Inflammatory macrophage (primary cell): ENCODE results near the gene GOLGA7B.

Experiments
- DNase-seq, 2 donors: peaks; one replicate each; pipeline ENCODE4 v3.0.0-alpha.2; 2020 to 2022

The GOLGA7B gene

DNA sequence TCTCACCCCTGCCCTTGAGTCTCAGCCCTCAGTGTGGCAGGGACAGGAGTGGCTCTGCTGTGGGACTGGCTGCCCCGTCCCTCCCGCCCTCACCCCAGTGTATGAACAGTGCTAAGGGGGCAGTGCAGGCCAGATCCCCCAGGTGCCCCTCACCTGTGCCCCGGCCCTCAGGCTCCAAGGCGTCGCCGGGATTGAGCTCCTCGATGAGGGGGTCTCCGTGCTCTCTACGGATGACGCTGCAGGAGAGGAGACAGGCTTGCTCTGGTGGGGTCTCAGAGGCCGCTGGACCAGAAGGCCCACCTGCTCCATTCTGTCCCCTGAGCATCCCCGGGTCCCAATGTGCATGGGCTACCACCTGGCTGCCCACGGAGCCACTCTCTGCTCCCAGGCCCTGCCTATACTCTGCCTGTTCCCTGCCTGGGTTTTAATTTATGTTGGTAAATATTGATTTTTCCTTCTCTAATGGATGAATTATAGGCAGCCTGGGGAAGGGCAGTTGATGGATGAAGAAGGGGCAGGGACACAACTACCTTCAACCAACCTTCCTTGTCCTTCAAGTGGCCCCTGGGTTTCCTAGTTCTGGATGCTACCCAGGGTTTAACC is 47.2 kb downstream of the GOLGA7B start:
- DNase-seq, result no peak

DNA sequence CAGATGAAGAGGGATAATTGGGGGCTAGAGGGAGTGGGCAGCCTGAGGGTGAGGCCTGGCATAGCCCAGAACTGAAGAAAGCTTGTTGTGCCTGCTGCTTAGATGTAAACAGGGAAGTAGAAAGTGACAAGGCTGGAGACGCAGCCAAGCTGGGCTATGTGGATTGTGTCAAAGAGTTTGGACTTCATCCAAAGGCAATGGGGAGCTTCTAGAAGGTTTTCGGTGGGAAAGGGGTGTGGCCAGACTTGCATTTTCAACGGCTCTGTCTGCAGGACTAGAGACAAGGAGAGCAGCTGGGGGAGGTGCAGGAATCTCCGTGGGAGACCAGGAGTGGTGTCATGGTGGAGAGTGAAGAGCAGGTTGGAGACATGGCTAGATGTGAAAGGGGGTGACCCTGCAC is 48.8 kb downstream of the GOLGA7B start:
- DNase-seq, result peak in 1 of 2 donors; percentile 5

DNA sequence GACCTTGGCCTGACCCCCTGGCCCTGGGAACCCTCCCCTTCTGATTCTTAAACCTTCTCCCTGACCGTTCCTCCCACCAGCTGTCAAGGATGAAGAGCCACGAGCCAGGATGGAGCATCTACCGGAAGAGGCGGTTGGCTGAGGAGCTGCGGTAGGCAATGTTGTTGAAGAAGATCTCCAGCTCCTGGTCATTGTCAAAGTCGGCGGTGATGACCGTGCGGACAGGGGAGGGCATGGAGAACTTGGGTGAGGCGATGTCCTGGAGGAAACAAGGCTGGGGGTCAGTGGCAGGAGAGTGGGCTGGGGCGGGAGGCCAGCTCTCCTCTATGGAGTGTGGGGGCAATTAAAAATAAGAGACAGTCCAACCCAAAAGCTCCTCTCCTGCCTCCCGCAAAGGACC is 51.7 kb downstream of the GOLGA7B start:
- DNase-seq, result no peak

DNA sequence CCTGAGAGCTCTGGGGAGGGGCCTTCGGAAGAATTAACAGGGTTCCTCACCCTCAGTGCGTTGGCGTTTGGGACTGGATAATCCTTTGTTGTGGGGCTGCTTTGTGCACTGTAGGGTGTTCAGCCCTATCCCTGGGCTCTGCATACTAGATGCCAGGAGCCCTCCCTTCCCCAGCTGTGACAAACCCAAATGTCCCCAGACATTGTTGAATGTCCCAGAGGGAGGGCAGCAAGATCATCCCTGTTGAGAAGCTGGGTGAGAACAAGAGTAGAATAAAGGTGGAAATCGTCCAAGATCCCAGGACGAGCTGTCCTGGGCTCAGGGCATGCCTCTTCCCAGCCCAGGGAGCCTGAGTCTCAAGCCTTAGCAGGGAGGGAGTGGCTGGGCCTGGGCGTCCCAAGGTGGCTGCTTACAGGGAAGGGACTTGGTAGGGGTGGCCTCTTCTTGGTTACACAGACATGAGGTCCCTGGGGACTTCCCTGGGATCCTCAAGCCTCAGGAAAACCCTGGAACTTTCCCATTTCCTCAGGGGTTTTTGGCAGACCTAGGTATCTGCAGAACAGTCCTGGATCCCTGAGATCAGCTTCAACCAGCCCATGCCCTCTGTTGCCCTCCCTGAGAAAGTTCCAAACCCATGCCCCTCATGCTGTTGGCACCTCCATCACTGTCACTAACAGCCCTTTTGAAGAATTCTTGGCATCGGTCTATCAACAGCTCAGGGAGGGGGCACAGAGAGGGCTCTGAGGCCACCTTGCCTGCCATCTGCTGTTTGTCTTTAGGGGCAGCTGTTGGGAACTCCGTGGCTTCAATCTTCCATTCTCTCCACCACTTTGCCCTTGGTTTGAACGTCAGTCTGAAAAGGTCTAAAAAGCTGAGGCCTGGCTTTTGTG is 53.7 kb downstream of the GOLGA7B start:
- DNase-seq, result no peak

DNA sequence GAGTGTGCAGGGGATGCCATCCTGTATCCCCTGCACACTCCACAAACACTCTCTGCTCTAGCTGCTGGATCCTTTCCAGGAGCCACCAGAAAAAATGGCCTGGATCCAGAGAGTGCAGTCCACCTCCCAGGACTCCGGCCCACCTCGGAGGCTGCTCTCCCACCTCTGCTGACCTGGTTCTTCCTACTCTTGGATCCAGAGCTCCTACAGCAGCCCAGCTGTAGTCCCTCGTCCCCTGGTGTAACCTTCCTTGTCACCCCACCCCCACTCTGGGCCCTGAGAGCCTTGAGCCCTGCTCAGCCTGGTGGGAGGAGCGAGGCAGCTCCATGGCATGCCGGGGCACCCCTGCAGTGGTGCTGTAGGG is 54.4 kb downstream of the GOLGA7B start:
- DNase-seq, result no peak

DNA sequence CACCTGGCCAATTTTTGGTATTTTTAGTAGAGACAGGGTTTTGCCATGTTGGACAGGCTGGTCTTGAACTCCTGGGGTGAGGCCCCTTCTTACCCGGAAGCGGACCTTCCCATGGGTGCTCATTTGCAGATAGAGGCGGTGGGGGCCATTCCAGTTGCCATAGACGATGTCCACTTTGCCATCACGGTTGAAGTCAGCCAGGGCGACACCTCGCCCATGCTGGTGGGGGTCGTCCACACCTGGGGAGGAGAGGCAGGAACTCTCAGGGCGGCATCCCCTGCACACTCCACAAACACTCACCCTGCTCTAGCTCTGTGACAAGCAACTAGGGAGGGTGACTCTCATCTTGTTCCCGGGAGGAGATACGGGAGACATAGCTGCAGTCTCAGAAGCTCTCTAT is 54.9 kb downstream of the GOLGA7B start:
- no peak for DNase-seq

DNA sequence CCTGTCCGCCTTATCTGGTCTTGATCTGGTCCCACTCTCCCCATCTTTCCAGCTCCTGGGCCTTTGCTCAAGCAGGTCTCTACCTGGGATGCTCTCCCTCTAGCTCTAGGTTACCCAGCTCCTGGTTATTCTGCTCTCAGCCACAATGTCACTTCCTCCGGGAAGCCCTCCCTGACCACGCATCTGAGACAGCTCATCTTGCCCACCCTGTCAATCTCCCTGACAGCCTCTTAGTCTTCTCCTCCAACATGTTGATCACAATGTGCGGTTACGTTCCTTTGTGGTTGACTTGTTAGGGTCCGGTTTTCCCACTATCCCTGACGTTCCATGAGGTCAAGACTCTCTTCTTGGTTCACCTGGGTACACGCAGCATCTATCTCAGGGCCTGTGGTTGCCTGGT is 55.6 kb downstream of the GOLGA7B start:
- no peak for DNase-seq

DNA sequence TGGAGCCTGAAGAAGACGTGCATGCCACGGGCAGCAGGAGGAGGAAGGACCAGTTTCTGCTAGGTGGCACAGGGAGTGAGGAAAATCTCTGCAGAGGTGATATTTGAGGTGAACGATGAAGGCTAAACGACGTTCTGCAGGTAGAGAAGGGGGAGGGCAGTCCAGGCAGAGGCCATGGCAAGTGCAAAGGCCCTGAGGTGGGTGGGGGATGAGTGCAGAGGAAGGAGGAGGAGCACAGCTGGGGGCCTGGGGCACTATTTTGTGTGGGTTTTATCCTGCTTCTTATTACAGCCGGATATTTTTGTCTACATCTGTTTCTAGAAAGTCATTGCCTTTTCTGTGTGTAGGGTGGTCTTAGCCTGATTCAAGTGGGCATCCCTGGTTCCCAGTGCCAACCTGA is 57.6 kb downstream of the GOLGA7B start:
- DNase-seq, result no peak

DNA sequence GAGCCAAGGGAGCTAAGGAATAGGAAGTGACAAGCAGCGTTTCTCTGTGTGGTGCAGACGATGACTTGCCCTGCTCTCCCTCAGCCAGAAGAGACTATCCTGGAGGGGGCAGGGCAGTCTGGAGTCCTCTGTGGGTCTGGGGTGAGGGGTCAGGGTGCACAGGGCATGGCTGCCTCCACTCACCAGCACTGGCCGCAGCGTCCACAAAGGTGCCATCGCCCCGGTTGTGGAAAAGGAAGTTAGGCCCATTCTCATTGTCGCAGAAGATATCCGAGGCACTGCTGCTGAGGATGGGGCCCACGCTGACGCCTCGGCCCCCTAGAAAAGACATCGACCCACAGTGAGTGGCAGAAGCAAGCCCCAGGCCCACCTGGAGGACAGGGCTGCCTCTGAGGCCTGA is 58.2 kb downstream of the GOLGA7B start:
- no peak for DNase-seq

DNA sequence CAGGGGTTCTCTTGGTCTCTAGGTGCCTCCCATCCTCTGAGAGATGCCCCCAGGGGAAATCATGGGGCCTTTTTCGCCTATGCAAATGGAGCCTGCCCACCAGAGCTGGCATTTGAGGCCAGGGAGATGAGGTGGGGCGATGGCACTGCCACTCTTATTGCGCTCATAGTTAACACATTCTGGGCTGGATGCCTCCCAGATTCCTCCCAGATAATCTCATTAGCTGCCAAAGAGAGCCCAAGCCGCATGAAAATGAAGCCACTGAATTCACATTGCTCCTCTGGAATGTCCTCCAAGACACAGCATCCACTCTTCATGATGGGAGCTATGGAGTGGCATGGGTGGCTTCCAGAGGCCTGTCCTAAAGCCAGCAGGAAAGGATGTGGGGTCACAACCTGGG is 61.0 kb downstream of the GOLGA7B start:
- DNase-seq, result no peak

DNA sequence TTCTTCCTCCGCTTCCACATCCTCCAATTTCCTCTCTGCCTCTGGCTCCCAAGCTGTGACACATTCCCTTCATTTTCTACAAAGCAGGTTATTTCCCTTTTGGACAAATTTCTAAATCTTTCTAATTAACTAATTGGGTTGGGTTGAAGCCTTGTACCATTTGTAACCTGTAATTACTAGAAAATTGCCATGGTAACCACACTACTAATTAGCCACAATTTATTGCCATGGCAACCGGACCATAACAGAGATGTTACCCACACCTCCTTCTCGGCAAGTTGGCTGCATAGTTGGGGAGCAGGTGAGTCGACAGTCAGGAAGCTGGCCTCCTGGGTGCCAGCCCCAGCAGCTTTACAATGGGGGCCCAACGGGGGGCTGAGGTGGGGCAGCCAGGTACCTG is 61.6 kb downstream of the GOLGA7B start:
- no peak for DNase-seq

DNA sequence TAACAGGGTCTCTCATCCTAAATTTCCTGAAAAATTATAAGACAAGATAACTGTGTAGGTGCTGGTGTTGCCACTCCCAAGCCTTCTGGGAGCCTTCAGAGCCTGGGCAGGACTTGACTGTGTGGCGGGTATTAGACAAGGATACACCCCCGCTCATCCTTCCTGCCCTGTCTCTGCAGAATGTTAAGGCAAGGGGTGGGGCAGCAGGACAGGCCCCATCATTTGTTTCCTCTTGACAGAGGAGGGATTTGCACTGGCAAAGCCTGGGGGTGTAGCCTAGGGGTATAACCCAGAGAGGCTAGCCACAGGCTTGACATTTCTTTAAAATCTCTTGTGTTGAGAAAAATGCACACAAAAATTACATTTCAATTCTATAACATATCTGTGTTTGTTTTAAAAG is 63.5 kb downstream of the GOLGA7B start:
- DNase-seq, result no peak

DNA sequence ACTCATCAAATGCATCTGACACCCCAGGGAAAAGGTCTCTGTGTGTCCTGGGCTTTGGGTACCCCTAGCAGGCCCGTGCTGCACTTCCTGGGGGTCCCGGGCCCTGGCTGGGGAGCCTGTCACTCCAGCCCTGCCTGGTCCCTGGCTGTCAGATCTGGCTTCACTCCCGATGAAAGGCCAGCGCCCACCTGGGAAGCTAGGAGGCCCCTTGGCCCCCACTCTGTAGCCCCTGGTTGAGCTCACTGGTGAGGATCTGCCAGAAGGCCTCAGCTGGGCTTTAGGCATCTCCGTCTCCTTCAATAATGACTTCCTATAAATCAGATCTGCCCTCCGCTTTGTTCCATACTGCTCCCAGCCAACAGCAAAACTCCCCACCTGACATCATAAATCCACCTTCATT is 64.0 kb downstream of the GOLGA7B start:
- no peak for DNase-seq

DNA sequence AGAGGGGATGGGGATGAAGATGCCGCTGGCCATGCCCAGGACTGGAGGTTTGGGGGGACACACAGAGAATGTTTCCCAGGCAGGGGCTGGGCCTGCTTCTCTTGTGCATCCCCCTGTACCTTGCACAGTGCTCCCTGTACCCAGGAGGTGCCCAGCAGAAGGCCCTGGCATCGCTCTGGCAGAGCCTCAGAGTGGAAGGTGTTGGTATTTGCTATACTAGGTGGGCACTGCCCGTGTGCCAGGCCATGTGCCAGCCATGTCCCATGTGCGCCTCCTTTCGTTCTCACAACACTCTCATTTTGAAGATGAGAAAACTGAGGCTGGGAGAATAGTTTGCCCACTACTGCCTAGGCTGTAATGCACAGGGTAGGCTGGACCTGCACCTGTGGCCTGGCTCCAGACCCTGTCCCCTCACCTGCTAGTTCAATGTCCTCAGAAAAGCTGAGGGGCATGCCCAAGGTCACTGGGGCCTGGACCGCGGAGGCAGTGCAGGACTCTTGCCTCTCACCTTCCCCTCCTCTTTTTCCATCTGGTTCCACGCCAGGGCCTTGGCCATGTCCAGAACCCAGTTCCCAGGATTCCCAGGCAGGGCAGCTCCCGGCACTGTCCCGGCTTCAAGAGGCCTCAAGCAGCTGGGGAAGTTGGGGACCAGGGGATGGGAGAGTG is 64.7 kb downstream of the GOLGA7B start:
- no peak for DNase-seq

DNA sequence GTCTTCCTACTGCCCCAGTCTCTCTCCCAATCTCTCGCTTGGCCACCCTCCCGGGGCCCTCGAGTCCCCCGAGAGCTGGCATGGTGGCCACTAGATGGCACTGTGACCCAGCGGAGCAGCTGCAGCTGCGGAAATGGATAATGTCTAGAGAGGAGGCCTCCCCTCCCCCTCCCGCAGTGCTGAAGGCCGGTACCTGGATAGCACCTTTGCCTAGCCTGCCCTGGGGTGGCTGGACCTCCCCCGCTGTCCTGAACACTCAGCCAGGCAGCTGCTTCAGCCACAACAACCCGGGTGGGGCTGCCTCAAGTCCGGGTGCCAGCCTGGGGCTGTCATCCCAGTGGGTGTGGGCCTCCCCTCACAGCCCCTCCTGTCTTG is 65.2 kb downstream of the GOLGA7B start:
- peak; percentile 47 to 65 for DNase-seq

DNA sequence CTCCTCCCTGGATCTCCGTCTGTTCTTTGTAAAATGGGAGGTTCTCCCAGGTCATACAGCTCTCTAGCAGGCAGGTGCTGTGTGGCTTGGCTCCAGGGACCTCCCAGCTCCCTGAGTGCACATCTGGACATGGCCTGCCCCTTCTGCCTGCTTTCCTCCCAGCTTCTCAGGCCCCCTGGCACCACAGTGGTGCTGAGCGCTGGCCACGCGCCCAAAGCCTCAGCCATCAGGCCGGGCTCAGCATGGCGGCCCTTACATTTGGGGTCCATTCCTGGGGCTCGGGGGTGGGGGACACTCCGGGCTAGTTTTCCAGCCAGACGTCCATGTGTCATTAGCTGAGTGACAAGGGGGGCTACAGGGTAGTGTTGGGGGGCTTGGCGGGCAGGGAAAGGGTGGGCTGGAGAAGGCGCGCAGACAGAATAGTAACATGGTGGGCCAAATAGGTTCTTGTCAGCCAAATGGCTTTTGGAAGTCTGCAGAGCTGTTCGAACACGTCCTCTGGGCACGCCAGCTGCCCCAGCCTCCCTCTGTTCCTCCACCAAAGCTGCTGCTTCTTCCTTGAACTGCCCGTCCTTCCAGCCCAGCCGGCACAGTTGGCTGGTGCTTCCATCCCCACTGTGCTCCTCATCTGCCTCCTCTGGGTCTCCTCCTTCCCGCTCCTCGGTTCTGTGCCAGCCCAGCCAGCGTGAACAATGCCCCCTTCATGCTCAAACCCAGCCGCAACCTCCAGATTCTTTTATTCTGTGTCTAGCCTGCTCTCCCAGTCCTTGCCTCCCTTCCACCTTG is 65.9 kb downstream of the GOLGA7B start:
- no peak for DNase-seq

DNA sequence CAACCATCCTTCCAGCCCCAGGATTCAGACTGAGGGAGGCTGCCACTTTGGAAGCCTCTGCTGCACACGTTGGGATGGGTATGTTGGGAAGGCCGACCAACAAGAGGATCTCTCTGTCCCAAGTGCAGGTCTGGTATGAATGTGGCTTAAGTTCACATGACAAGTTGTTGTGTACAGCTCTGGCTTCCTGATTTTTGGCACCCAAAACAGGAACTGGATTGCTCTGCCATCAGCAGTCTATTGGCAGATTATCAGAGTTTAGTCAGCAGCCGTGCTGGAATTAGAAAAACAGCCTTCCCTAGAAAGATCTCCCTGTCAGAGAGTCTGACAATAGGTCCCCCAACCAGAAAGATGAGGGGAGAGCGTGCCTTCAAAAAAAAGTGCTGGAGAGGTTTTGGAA is 66.9 kb downstream of the GOLGA7B start:
- DNase-seq, result peak; percentile 52 to 78

DNA sequence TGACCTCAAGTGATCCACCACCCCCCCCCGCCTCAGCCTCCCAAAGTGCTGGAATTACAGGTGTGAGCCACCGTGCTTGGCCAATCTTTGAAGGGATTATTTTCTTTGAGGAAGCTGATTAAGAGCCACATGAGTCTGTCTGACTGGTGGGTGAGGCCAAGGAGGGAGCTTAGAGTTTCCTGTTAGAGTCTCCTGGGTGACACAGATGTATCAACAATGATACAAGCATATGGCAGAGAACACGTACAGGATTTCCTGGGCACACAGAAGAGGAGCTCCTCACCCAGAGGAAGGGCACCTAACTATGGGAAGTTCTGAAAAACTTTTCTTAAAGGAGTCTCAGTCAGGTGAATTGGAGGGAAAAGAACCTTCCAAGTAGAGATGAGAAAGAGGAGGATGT is 69.4 kb downstream of the GOLGA7B start:
- peak; percentile 5 to 43 for DNase-seq

DNA sequence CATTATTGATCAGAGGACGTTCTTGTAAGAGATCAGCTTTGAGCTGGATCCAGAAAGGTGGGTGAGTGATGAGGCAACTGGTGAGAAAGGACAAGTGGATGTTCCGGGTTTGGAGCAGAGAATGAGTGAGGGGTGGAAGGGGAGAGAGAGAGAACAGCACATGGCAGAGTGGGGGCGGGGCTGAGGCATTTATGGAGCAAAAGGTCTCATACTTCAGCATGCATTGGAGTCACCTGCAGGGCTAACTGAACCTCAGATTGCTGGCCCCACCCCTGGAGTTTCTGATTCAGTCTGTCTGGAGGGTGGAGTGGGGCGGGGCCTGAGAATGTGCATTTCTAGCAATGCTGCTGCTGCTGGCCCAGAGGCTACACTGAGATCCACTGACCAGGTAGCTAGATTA is 71.2 kb downstream of the GOLGA7B start:
- no peak for DNase-seq
